Esophagus squamous epithelium (tissue), 5 donors: Measurements from ENCODE around the gene LMX1B. TPM values are rescaled to one million over a fixed set of nuclear protein-coding genes. Genes with fewer than 3 reads are reported as not detected.

ENCODE experiments used
- DNase-seq: peaks from one replicate; lab custom pipeline; 2025; lab: John Stamatoyannopoulos, UW
- H3K27ac ChIP-seq, 4 donors: fragments of 200-600 bp; sonication (generic); one replicate each; pipeline ENCODE4 v1.5.1; 2016 to 2019; ENCODE audit warnings: mild to moderate bottlenecking in 1 of 4
- H3K27me3 ChIP-seq, 4 donors: fragments of 200-600 bp; sonication (generic); 1 replicate in 3 of 4; 2 replicates in 1 of 4; pipeline versions ENCODE4 v1.5.1 to v1.6.0; 2017 to 2021; ENCODE audit warnings: antibody characterized with exemption in 1 of 4
- H3K36me3 ChIP-seq, 3 donors: fragments of 200-600 bp; sonication (generic); one replicate each; pipeline ENCODE4 v1.5.1; 2016 to 2019
- H3K4me1 ChIP-seq, 3 donors: fragments of 200-600 bp; sonication (generic); one replicate each; pipeline ENCODE4 v1.5.1; 2017 to 2019
- H3K4me3 ChIP-seq, 4 donors: fragments of 200-600 bp; sonication (generic); 1 replicate in 3 of 4; 2 replicates in 1 of 4; pipeline ENCODE4 v1.5.1; 2016 to 2019; ENCODE audit warnings: mild to moderate bottlenecking in 2 of 4, moderate library complexity in 1 of 4
- H3K9me3 ChIP-seq, 3 donors: fragments of 200-600 bp; sonication (generic); one replicate each; pipeline ENCODE4 v1.5.1; 2016 to 2019
- CTCF ChIP-seq, 6 experiments: fragments of 450-650 bp in 4 of 6; fragments of 200-600 bp in 2 of 6; sonication (generic) in 2 of 6; IDR thresholded peaks; one replicate each; pipeline ENCODE4 v1.5.1; 2016 to 2019; ENCODE audit warnings: antibody characterized with exemption in 6 of 6, mild to moderate bottlenecking in 4 of 6, moderate library complexity in 4 of 6
- POLR2A ChIP-seq, 4 donors: fragments of 450-650 bp; IDR thresholded peaks; one replicate each; pipeline ENCODE4 v1.6.1; 2017; ENCODE audit warnings: antibody characterized with exemption in 4 of 4, mild to moderate bottlenecking in 4 of 4, moderate library complexity in 3 of 4
- WGBS, 2 donors: methylation state at CpG; one replicate each; pipeline ENCODE4 v1.1.5; 2018; 5-methylcytosine and 5-hydroxymethylcytosine counted together
- intact Hi-C: fragments of 100-400 bp; cut with DNase I; formaldehyde crosslinking; loops from one replicate; pipeline ENCODE4 v1.15.0; 2022
- total RNA-seq, 4 donors: library from RNA; depleted of rRNA; stranded (reverse); fragments of >200 nt; gene quantifications; one replicate each; pipeline ENCODE4 v1.1.0, GENCODE V29; 2016
- donor health status: DM: yes; HTN: yes; CAD: no.

LMX1B gene
- total RNA-seq, 4 donors from 2014 or later = 0.23 TPM; not detected in 3

DNA sequence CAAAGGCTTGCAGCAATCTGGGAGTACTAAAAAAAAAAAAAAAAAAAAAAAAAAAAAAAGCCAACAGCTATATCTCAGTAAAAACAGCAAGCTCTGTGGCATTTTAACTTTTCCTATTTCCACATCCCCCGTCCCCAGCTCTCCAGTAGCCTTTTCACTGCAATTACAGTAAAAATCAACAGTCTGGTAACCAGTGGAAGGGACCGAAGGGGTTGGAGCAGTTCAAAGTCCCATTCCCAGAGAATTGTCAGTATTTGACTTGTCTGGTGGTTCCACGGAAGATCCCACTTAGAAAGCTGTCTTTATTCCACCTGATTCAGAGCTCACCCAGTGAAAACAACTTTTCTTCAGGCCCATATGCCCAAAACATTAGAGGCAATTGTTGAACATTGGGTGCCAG lies 119.3 kb downstream of the LMX1B start:
- peaks cover 0 to 18% (median 11%) of the 10 kb centered on the region in 3 donors for H3K9me3 ChIP-seq
- H3K4me3 ChIP-seq = no peak overlapping the region
- intact Hi-C loops = no loop called here
- WGBS, 2 donors = 81 to 83% methylated on average over 2 to 3 of the region's 3 CpGs
- H3K27ac ChIP-seq = no peak overlapping the region
- no peak for DNase-seq
- no peak for TF ChIP-seq CTCF (IDR thresholded peaks at IDR 0.05)
- no peak for TF ChIP-seq POLR2A (IDR thresholded peaks at IDR 0.05)
- no peaks in the 10 kb centered on the region for H3K36me3 ChIP-seq
- peaks cover 0 to 31% (median 0%) of the 10 kb centered on the region in 4 donors for H3K27me3 ChIP-seq
- no peaks in the 10 kb centered on the region for H3K4me1 ChIP-seq

DNA sequence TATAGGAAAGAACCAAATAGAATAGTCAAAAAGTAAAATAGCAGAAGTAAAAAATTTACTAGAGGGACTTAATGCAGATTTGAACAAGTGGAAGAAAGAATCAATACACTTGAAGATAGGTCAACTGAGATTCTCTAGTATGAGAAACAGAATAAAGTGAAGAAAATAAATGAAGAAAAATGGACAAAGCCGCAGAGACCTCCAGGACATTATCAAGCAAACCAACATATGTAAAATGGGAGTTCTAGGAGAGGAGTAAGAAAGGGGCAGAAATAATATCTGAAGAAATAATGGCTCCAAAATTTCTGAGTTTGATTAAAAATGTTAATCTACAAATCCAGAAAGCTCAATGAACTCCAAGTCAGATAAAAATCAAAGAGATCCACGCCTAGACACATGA lies 121.1 kb downstream of the LMX1B start:
- no peaks in the 10 kb centered on the region for H3K4me1 ChIP-seq
- intact Hi-C loops = no loop called here
- TF ChIP-seq POLR2A (IDR thresholded peaks at IDR 0.05) (no peak), CTCF (IDR thresholded peaks at IDR 0.05) (no peak)
- peaks cover 0 to 18% (median 11%) of the 10 kb centered on the region in 3 donors for H3K9me3 ChIP-seq
- no peak overlapping the region for H3K27ac ChIP-seq
- no peak for DNase-seq
- H3K4me3 ChIP-seq = no peak overlapping the region
- WGBS, 2 donors = 67 to 77% methylated on average over 2 of the region's 2 CpGs
- peaks cover 0 to 46% (median 0%) of the 10 kb centered on the region in 4 donors for H3K27me3 ChIP-seq
- no peaks in the 10 kb centered on the region for H3K36me3 ChIP-seq

- Histone ChIP-seq H3K27me3 (peaks cover 0 to 53% (median 0%) of the 10 kb centered on the region in 4 donors), H3K4me1 (no peaks in the 10 kb centered on the region), H3K4me3 (no peak overlapping the region), H3K9me3 (peaks cover 0 to 18% (median 11%) of the 10 kb centered on the region in 3 donors), H3K27ac (no peak overlapping the region), H3K36me3 (no peaks in the 10 kb centered on the region)
- intact Hi-C loops = no loop called here
- 83 to 93% methylated on average over 1 of the region's 1 CpG for WGBS, 2 donors
- DNase-seq = no peak
- TF ChIP-seq POLR2A (IDR thresholded peaks at IDR 0.05) (no peak), CTCF (IDR thresholded peaks at IDR 0.05) (no peak)
These were observed 121.8 kb downstream of the LMX1B start for GRCh38 chr9:126735482-126735881.

GRCh38 chr9:126738553-126738952 lies 124.8 kb downstream of the LMX1B start:
- intact Hi-C loops = no loop called here
- 43 to 57% methylated on average over 1 of the region's 1 CpG for WGBS, 2 donors

GRCh38 chr9:126743041-126743440 lies 129.3 kb downstream of the LMX1B start:
- Histone ChIP-seq H3K36me3 (no peaks in the 10 kb centered on the region), H3K27ac (no peak overlapping the region), H3K27me3 (peaks cover 0 to 66% (median 0%) of the 10 kb centered on the region in 4 donors), H3K4me3 (no peak overlapping the region), H3K9me3 (no peaks in the 10 kb centered on the region), H3K4me1 (no peaks in the 10 kb centered on the region)
- DNase-seq = no peak
- no peak for TF ChIP-seq POLR2A (IDR thresholded peaks at IDR 0.05)
- TF ChIP-seq CTCF (IDR thresholded peaks at IDR 0.05) = no peak
- intact Hi-C loops = no loop called here
- 73 to 85% methylated on average over 5 of the region's 5 CpGs for WGBS, 2 donors

More at GRCh38 chr9:126738553-126738952, 124.8 kb downstream of the LMX1B start:
- Histone ChIP-seq H3K9me3 (peaks cover 0 to 18% (median 11%) of the 10 kb centered on the region in 3 donors), H3K27ac (no peak overlapping the region), H3K36me3 (no peaks in the 10 kb centered on the region), H3K27me3 (peaks cover 0 to 42% (median 0%) of the 10 kb centered on the region in 4 donors), H3K4me1 (no peaks in the 10 kb centered on the region), H3K4me3 (no peak overlapping the region)
- TF ChIP-seq CTCF (IDR thresholded peaks at IDR 0.05) (no peak), POLR2A (IDR thresholded peaks at IDR 0.05) (no peak)
- DNase-seq = no peak
